Measurements from ENCODE around the gene KRTAP12-1. TPM values are rescaled to one million over a fixed set of nuclear protein-coding genes. Genes with fewer than 3 reads are reported as not detected.

The KRTAP12-1 gene
- total and polyA plus RNA-seq, 9 of the 15 experiments (the other 6 are each of a cell fraction or from before 2014, with no cell fraction given), result not detected

DNA sequence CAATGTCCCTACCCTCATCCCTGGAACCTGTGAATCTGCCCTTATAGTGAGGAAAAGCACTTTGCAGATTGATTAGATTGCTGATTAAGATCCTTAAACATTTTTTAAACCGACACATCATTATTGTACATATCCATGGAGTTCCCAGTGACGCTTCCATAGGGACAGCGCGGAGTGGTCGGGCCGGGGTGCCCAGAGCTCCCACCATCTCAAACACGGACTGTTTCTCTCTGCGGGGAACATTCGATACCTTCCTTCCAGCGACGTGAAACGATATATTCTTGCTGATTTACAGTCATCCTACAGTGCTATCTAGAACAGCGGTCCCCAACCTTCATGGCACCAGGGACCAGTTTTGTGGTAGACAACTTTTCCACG, 19.0 kb upstream of the KRTAP12-1 start:
- Histone ChIP-seq H3K27ac (ENCODE audit: extremely low read depth, low read depth, low read length) (no peak overlapping the region), H3K4me3 (no peak overlapping the region), H4K20me1 (replicated peaks; ENCODE audit: control insufficient read depth, insufficient read depth, low read length) (no peaks in the 10 kb centered on the region; the same call in 1 of the 2 replicates), H2AFZ (ENCODE audit: low read depth, low read length) (no peak overlapping the region), H3K4me1 (replicated peaks in 1 of 2; ENCODE audit: control insufficient read depth in 2 of 2, insufficient read depth in 2 of 2, low read length in 2 of 2) (peaks cover 0 to 7% of the 10 kb centered on the region in 2 experiments; a peak in 1 of 5 replicates), H3K79me2 (ENCODE audit: control insufficient read depth, insufficient read depth, low read length) (no peaks in the 10 kb centered on the region), H3K9ac (ENCODE audit: insufficient read depth in 1 of 2, low read depth in 2 of 2, low read length in 2 of 2) (no peak overlapping the region), H3K9me1 (ENCODE audit: control insufficient read depth, insufficient read depth, low read length) (peaks cover 3% of the 10 kb centered on the region), H3K9me3 (replicated peaks; ENCODE audit: control insufficient read depth, insufficient read depth, low read depth, low read length) (no peaks in the 10 kb centered on the region), H3K36me3 (ENCODE audit: control insufficient read depth, insufficient read depth, low read length) (no peaks in the 10 kb centered on the region), H3K4me2 (ENCODE audit: insufficient read depth, low read length) (no peak overlapping the region), H3K27me3 (ENCODE audit: control insufficient read depth in 2 of 2, insufficient read depth in 2 of 2, low read length in 2 of 2) (peaks cover 43 to 83% of the 10 kb centered on the region in 2 experiments)
- CTCF ChIA-PET (ENCODE audit: low intra/inter-chr PET ratio), result no interaction called here
- no peak for DNase-seq (ENCODE audit: extremely low read depth in 1 of 4, low spot score in 3 of 4)
- in situ Hi-C loops (cut with MboI) (no loop called here), intact Hi-C loops (cut with micrococcal nuclease) (no loop called here)
- no peak for TF ChIP-seq EGR1 (conservative IDR thresholded peaks at IDR 0.05)
- no peak for TF ChIP-seq HOXB6 (CRISPR knock-in tag; IDR thresholded peaks at IDR 0.05; ENCODE audit: borderline replicate concordance)
- TF ChIP-seq MAFF (IDR thresholded peaks at IDR 0.05; ENCODE audit: low read length), result no peak
- TF ChIP-seq, protein P1, sequence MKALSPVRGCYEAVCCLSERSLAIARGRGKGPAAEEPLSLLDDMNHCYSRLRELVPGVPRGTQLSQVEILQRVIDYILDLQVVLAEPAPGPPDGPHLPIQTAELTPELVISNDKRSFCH (CRISPR knock-in tag; IDR thresholded peaks at IDR 0.05), result no peak
- TF ChIP-seq, protein P1 (tag; IDR thresholded peaks at IDR 0.05), result no peak
- TF ChIP-seq SREBF1 (IDR thresholded peaks at IDR 0.05; ENCODE audit: borderline replicate concordance, low read depth, low read length), result no peak
- TF ChIP-seq, protein P2, sequence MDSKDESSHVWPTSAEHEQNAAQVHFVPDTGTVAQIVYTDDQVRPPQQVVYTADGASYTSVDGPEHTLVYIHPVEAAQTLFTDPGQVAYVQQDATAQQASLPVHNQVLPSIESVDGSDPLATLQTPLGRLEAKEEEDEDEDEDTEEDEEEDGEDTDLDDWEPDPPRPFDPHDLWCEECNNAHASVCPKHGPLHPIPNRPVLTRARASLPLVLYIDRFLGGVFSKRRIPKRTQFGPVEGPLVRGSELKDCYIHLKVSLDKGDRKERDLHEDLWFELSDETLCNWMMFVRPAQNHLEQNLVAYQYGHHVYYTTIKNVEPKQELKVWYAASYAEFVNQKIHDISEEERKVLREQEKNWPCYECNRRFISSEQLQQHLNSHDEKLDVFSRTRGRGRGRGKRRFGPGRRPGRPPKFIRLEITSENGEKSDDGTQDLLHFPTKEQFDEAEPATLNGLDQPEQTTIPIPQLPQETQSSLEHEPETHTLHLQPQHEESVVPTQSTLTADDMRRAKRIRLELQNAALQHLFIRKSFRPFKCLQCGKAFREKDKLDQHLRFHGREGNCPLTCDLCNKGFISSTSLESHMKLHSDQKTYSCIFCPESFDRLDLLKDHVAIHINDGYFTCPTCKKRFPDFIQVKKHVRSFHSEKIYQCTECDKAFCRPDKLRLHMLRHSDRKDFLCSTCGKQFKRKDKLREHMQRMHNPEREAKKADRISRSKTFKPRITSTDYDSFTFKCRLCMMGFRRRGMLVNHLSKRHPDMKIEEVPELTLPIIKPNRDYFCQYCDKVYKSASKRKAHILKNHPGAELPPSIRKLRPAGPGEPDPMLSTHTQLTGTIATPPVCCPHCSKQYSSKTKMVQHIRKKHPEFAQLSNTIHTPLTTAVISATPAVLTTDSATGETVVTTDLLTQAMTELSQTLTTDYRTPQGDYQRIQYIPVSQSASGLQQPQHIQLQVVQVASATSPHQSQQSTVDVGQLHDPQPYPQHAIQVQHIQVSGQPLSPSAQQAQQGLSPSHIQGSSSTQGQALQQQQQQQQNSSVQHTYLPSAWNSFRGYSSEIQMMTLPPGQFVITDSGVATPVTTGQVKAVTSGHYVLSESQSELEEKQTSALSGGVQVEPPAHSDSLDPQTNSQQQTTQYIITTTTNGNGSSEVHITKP (IDR thresholded peaks at IDR 0.05; ENCODE audit: partially characterized antibody), result no peak
- no peak for TF ChIP-seq CSDE1 (IDR thresholded peaks at IDR 0.05)
- no peak for TF ChIP-seq ZKSCAN1 (IDR thresholded peaks at IDR 0.05; ENCODE audit: low read depth, low read length)
- WGBS (ENCODE audit: insufficient coverage, low coverage, missing lambda C conversion rate), result 2% methylated on average over 14 of the region's 14 CpGs
- POLR2A ChIA-PET, result interaction anchor here (1.1 kb wide), 1 partner anchor 12 kb away, joined by 3 read pairs; no protein-coding TSS in a partner anchor
- ATAC-seq, result no peak
- FAIRE-seq, result peak; percentile 19
- no TSS peak for BruUV-seq (replicated peaks)
